Fibroblast of skin of back (primary cell): Measurements from ENCODE around the gene C16orf95.
"Not testable (repeated sequence)": the region's sequence is repeated elsewhere in the genome, so short reads cannot be mapped to it uniquely, and the experiment has no call there.

ENCODE experiments used
- DNase-seq: peaks from one replicate; pipeline ENCODE4 v3.0.0-alpha.2; 2013

Gene C16orf95

DNA sequence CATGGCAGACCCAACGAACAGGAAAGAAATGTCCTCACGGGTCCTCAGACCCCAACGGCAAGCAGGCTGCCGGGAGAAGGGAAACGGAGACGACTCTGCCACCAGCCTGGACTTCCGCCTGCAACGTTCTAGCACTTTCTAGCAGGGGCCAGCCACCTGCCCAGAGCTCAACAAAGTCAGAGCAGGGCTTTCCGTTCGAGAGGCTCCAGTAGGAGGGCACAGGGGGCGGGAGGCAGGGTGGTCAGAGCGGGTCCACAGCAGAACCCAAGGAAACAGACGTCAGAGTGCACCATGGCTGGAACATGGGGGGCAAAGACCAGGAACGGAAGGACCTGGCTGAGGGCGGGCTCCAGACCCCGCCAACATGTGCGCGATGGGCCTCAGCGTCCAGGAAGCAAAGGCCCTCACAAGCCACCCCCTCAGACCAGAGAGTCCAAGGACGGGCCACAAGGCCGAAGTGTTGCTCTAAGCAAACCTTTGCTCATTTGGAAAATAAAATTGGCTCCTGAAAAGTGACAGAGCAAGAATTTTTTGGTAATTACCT lies 29.4 kb upstream of the C16orf95 start:
- no peak for DNase-seq

DNA sequence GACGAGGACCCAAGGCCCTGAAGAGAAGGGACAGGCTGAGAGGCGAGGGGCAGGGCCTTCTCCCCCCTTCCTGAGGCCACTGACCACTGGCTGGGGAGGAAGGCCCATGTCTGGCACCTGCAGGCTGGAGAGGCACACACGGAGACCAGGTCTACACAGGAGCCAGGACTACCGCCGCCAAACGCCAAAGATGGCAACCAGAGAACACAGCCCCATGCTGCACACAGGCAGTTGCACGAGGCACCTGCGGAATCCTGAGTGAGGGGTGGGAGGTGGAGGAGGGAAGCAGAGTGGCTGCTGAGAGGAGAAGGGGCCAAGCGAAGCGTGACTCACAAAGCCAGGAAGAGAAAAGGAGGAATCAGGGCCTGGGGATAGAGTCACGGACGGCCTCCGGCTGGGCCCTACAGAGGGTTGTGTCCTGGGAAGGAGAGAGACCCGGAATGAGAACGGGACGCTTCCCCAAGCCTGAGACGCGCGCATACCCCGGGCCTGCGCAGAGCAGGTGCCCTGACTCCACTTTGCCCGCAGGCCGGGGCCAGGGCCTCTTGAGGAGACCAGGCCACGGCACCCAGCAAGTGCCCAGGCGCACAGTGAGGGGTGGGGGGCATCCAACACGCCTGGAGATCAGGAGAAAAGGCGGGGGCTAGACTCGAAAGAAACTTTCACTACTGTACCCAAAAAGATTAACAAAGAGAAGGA lies 28.7 kb upstream of the C16orf95 start:
- no peak for DNase-seq

GRCh38 chr16:87344931-87345631 lies 27.9 kb upstream of the C16orf95 start:
- peak; percentile 48 for DNase-seq

GRCh38 chr16:87344165-87344930 lies 27.2 kb upstream of the C16orf95 start:
- peak; percentile 42 for DNase-seq

- DNase-seq: no peak
These were observed 26.5 kb upstream of the C16orf95 start for GRCh38 chr16:87343753-87344050.

DNA sequence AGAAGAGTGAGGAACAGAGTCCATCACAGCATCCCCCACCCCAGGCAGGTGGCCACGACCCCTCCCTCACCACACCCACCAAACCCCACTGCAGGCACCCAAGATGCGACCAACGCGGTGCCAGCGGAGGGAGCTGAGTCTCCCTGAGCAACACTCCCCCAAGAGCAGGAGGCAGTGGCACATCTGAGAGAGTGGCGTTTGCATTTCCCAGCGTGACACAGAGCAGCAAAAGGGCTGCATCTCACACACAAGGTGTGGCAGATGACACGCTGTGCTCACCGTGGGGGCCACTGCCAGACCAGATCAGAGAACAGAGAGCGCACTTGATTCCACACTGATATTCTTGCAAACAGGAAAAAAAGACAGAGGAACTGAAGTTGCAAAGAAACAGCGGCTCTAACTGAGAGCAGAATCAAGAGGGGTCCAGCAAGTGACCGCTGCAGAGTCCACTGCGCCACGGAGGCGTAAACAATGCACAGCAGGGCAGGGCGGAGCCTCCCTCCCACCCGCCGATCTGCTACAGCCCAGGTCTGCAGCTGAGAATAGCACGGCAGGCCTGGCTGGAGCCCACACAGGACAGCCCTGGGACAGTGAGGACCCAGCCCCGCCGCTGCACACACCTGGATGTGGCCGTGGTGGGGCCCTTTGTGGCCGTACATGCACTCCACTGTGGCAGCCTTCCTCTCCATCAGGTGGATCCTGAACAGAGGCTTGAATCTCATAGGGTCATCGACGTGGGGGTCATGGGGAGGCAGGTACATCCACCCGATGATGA lies 26.0 kb upstream of the C16orf95 start:
- DNase-seq: no peak

DNA sequence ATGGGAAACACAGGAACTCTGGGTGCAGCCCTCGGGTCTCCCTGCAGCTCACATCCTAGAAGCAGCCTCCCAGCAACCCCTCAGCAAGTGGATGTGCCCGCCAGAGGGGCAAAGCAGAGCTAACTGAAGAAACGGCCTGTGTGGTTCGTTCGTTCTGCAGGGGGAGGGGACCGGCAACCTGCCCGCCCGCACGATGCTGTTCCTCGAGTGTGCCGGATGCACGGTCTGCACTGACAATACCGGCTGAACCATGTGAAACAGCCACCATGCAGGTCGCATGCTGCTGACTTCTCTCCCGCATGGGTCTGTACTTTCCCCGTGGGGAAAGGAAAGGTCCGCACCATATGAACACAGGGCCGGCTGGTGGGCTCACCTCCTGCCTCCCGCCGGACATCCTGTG lies 25.3 kb upstream of the C16orf95 start:
- DNase-seq: no peak

GRCh38 chr16:87340198-87340597 lies 23.0 kb upstream of the C16orf95 start:
- no peak for DNase-seq

GRCh38 chr16:87339724-87340105 lies 22.5 kb upstream of the C16orf95 start:
- DNase-seq: not testable (repeated sequence)

- no peak for DNase-seq
These were observed 22.0 kb upstream of the C16orf95 start for GRCh38 chr16:87339086-87339723.

DNA sequence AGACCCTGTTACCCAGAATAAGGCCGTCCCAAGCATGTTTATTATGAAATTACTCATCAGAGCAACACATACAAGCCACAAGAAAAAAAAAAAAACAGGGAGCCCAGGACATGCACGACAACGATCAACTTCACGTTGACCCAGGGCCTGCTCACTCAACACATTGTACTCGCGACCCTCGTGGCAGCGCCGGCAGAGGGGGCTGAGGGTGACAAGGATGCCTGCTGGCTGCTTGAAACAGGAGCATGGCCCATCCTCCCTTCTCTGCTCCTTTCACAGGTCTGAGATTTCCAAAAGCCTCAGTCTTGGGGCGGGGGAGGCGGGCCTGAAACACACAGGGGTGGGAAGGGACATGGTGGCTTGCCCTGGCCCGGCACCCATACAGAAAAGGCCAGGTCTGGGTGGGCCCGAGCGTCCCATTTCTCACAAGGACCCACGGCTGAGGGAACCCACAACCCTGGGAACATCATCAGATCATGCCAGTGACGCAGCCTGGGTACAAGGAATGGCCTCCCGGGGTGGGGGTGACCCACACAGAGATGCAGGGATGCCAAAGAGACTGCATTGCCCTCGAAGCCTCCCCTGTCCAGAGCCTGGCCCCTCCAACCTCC lies 21.1 kb upstream of the C16orf95 start:
- no peak for DNase-seq

GRCh38 chr16:87337262-87337771 lies 20.1 kb upstream of the C16orf95 start:
- DNase-seq: no peak

GRCh38 chr16:87336434-87337240 lies 19.4 kb upstream of the C16orf95 start:
- no peak for DNase-seq

GRCh38 chr16:87335625-87336433 lies 18.6 kb upstream of the C16orf95 start:
- DNase-seq: no peak

DNA sequence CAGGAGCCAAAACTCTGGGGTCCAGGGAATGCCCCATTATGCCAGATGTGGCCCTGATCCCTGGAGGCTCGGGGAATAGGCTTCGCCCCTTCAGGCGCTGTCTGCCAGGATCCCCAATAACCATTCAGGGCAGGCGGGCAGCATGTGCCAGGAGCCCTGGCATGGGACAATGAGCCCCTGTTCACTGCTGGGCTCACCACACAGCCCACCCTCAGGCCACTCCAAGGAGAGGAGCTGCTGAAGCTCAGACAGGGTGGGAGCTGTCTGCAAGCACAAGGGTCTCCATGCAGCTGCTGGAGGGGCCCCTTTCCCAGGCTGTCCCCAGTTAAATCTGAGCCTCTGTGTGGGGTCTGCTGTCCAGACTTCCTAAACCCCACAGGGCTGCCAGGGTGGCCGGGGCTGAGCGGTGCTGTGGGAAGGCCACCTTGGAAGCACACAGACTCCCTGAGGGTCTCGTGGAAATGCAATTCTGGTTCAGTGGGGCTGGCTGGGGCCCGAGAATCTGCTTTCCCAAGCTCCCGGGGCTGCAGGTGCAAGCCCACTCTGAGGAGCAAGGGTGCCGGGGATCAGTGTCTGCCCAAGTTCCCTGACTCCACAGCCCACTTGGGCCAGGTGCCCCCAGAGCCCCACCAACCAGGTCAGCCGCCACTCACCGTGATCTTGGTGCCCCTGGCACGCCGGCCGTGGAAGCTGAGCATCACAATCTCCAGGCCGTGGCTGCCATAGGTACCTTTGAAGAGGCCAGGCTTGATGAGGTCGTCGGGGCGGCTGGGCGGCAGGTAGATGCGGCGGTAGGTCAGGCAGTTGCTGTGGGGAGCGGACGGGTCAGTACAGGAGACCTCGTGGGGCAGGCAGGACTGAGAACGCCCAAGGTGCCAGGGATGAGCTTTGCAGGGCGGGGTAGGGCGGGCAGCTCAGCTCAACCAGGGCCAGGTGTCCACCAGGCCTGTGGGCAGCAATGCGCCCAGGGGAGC lies 17.7 kb upstream of the C16orf95 start:
- no peak for DNase-seq

- no peak for DNase-seq
These were observed 16.6 kb upstream of the C16orf95 start for GRCh38 chr16:87333581-87334331.

GRCh38 chr16:87333101-87333500 lies 15.9 kb upstream of the C16orf95 start:
- no peak for DNase-seq

DNA sequence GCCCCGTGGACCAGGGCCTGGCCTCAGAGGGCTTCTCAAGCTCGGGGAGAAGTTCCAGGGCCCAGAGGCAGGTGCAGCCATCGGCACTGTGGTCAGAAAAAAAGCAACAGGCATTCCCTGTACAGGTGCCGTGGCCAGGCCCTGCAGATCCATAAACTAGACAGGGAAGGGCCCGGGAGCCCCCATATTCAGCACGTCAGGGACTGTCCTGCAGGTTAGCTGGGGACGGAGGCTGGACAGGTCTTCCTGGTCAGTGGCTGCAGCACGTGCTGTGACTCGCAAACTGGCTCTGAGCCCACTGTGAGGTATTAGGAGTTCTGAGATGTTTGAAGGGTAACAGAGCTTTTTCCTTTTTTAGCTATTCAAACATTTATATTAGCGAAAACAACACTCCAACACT lies 15.0 kb upstream of the C16orf95 start:
- DNase-seq: no peak
